ENCODE measurements around the gene MAJIN. TPM values are rescaled to one million over a fixed set of nuclear protein-coding genes. Genes with fewer than 3 reads are reported as not detected.

The MAJIN gene
- total RNA-seq, 1 experiment from 2014 or later: not detected

- BruUV-seq (replicated peaks): no TSS peak
- Mint-ChIP-seq H3K4me3 (ENCODE audit: unreplicated experiment) (peak within 1 kb of the TSS; percentile 94), H3K27ac (ENCODE audit: unreplicated experiment) (peak within 1 kb of the TSS; percentile 99), H3K4me1 (ENCODE audit: low read depth, unreplicated experiment) (peaks cover 6% of the 10 kb centered on the region), H3K27me3 (ENCODE audit: insufficient read depth, unreplicated experiment) (no peaks in the 10 kb centered on the region), H3K36me3 (ENCODE audit: insufficient read depth, unreplicated experiment) (peaks cover 6% of the 10 kb centered on the region), H3K9me3 (ENCODE audit: unreplicated experiment) (no peaks in the 10 kb centered on the region)
- ChIA-PET CTCF (interaction anchor here (1.4 to 1.7 kb wide), 3 partner anchors 36 to 90 kb away, joined by 5 to 7 read pairs (median 6); partner anchors contain the start of genes ARL2 and BATF2), POLR2A (interaction anchor here (0.7 to 1.5 kb wide), 2 partner anchors 12 to 187 kb away, joined by 3 read pairs; partner anchors contain the start of genes GPHA2 and TM7SF2)
- intact Hi-C loops (cut with micrococcal nuclease; ENCODE audit: unreplicated experiment): loop anchor here (2.0 kb wide), 1 partner anchor 89 kb away; no protein-coding TSS in a partner anchor
- peaks cover 4% of the 10 kb centered on the region; the same call in 1 of the 2 replicates for H3K4me1 ChIP-seq
- H3K36me3 ChIP-seq (ENCODE audit: control insufficient read depth, insufficient read depth, low read length): no peaks in the 10 kb centered on the region
- peak; percentile 93 to 94 for DNase-seq
- TF ChIP-seq, protein P1, sequence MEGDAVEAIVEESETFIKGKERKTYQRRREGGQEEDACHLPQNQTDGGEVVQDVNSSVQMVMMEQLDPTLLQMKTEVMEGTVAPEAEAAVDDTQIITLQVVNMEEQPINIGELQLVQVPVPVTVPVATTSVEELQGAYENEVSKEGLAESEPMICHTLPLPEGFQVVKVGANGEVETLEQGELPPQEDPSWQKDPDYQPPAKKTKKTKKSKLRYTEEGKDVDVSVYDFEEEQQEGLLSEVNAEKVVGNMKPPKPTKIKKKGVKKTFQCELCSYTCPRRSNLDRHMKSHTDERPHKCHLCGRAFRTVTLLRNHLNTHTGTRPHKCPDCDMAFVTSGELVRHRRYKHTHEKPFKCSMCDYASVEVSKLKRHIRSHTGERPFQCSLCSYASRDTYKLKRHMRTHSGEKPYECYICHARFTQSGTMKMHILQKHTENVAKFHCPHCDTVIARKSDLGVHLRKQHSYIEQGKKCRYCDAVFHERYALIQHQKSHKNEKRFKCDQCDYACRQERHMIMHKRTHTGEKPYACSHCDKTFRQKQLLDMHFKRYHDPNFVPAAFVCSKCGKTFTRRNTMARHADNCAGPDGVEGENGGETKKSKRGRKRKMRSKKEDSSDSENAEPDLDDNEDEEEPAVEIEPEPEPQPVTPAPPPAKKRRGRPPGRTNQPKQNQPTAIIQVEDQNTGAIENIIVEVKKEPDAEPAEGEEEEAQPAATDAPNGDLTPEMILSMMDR (IDR thresholded peaks at IDR 0.05; ENCODE audit: insufficient read depth in 1 of 2, low read depth in 1 of 2, low read length in 1 of 2, severe bottlenecking in 1 of 2, unreplicated experiment in 1 of 2): no peak
- no peaks in the 10 kb centered on the region for H3K9me3 ChIP-seq
- H3K27me3 ChIP-seq (replicated peaks; ENCODE audit: control insufficient read depth, insufficient read depth, low read length): no peaks in the 10 kb centered on the region
- peak within 1 kb of the TSS; percentile 60 for H3K4me3 ChIP-seq (ENCODE audit: low read depth, low read length)
These were observed 47.7 kb downstream of the MAJIN start, which contains the start of gene PPP2R5B for GRCh38 chr11:64923944-64924909. TSS of gene PPP2R5B (plus strand) at chr11:64924689. CDS start at chr11:64925735, 1,046 bp downstream.

DNA sequence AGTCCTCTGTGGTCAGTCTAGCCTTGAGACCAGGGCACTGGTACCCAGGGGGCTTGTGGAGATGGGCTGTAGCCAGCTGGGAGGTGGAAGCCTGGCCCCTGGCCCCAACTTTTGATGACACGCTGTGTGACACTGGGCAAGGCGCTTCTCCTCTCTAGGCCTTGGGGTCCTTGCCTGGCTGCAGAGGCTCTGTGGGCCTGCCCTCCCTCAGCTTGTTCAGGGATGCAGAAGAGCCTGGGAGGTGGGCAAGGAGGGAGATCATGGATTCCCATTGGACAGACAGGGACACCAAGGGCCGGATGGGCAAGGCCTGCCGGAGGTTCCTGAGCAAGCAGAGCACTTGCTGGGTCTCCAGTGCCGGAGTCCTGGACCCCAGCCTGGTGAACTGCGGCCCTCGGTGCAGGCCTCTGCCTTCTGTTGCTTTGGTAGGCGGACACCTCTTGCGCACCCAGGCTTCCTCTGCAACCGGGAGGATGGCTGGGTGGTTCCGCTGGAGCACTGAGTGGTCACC is 48.7 kb downstream of the MAJIN start:
- no TSS peak for BruUV-seq (replicated peaks)
- Histone ChIP-seq H3K4me3 (ENCODE audit: low read depth, low read length) (no peak overlapping the region), H3K27me3 (replicated peaks; ENCODE audit: control insufficient read depth, insufficient read depth, low read length) (no peaks in the 10 kb centered on the region), H3K9me3 (no peaks in the 10 kb centered on the region), H3K36me3 (ENCODE audit: control insufficient read depth, insufficient read depth, low read length) (no peaks in the 10 kb centered on the region), H3K4me1 (peaks cover 6% of the 10 kb centered on the region)
- CTCF ChIA-PET: interaction anchor here (1.5 to 1.7 kb wide), 2 partner anchors 35 to 91 kb away, joined by 6 to 7 read pairs; partner anchors contain the start of gene ARL2
- H3K4me1 Mint-ChIP-seq (ENCODE audit: low read depth, unreplicated experiment): peaks cover 6% of the 10 kb centered on the region
- no peak overlapping the region for H3K4me3 Mint-ChIP-seq (ENCODE audit: unreplicated experiment)
- H3K9me3 Mint-ChIP-seq (ENCODE audit: unreplicated experiment): no peaks in the 10 kb centered on the region
- TF ChIP-seq, protein P1 (IDR thresholded peaks at IDR 0.05; ENCODE audit: insufficient read depth in 1 of 2, low read depth in 1 of 2, low read length in 1 of 2, severe bottlenecking in 1 of 2, unreplicated experiment in 1 of 2): no peak
- no peak overlapping the region for H3K27ac Mint-ChIP-seq (ENCODE audit: unreplicated experiment)
- peaks cover 6% of the 10 kb centered on the region for H3K36me3 Mint-ChIP-seq (ENCODE audit: insufficient read depth, unreplicated experiment)
- POLR2A ChIA-PET: interaction anchor here (1.5 kb wide), 1 partner anchor 13 kb away, joined by 3 read pairs; the partner anchor contains the start of gene GPHA2
- DNase-seq: no peak
- H3K27me3 Mint-ChIP-seq (ENCODE audit: insufficient read depth, unreplicated experiment): no peaks in the 10 kb centered on the region
- intact Hi-C loops (cut with micrococcal nuclease; ENCODE audit: unreplicated experiment): no loop called here

GRCh38 chr11:64921384-64921783 is 50.5 kb downstream of the MAJIN start:
- TF ChIP-seq, protein P1 (IDR thresholded peaks at IDR 0.05; ENCODE audit: insufficient read depth in 1 of 2, low read depth in 1 of 2, low read length in 1 of 2, severe bottlenecking in 1 of 2, unreplicated experiment in 1 of 2): no peak
- H3K4me3 Mint-ChIP-seq (ENCODE audit: unreplicated experiment): no peak overlapping the region
- Histone ChIP-seq H3K27me3 (replicated peaks; ENCODE audit: control insufficient read depth, insufficient read depth, low read length) (no peaks in the 10 kb centered on the region), H3K36me3 (ENCODE audit: control insufficient read depth, insufficient read depth, low read length) (no peaks in the 10 kb centered on the region), H3K9me3 (no peaks in the 10 kb centered on the region), H3K4me3 (ENCODE audit: low read depth, low read length) (no peak overlapping the region), H3K4me1 (peaks cover 10% of the 10 kb centered on the region)
- H3K4me1 Mint-ChIP-seq (ENCODE audit: low read depth, unreplicated experiment): peaks cover 6% of the 10 kb centered on the region
- intact Hi-C loops (cut with micrococcal nuclease; ENCODE audit: unreplicated experiment): no loop called here
- no TSS peak for BruUV-seq (replicated peaks)
- H3K27me3 Mint-ChIP-seq (ENCODE audit: insufficient read depth, unreplicated experiment): no peaks in the 10 kb centered on the region
- DNase-seq: no peak
- no peak overlapping the region for H3K27ac Mint-ChIP-seq (ENCODE audit: unreplicated experiment)
- CTCF ChIA-PET: interaction anchor here (1.6 kb wide), 1 partner anchor 214 kb away, joined by 5 read pairs; no protein-coding TSS in a partner anchor
- POLR2A ChIA-PET: no interaction called here
- H3K36me3 Mint-ChIP-seq (ENCODE audit: insufficient read depth, unreplicated experiment): peaks cover 14% of the 10 kb centered on the region
- no peaks in the 10 kb centered on the region for H3K9me3 Mint-ChIP-seq (ENCODE audit: unreplicated experiment)
